H1 (cell line): ENCODE data around the gene PELO. TPM values are rescaled to one million over a fixed set of nuclear protein-coding genes. Genes with fewer than 3 reads are reported as not detected.

Experiments used
- CTCF ChIA-PET: fragments of 300-600 bp; sonication (Branson Sonifier 250); formaldehyde crosslinking; loops from one replicate; lab custom pipeline; 2021; ENCODE audit not compliant: partially characterized antibody; lab: Charles Lee
- POLR2A ChIA-PET: fragments of 300-600 bp; sonication (Branson Sonifier 250); formaldehyde crosslinking; loops from one replicate; lab custom pipeline; 2021; ENCODE audit warnings: inconsistent platforms; ENCODE audit not compliant: partially characterized antibody; lab: Charles Lee
- DNase-seq, 2 experiments: peaks; one replicate each; pipeline versions ENCODE4 v3.0.0 to v3.0.0-alpha.2; 2010 to 2022; ENCODE audit warnings: low spot score in 2 of 2, low read depth in 1 of 2, mixed read lengths in 1 of 2
- FAIRE-seq: peaks from 2 replicates; lab custom pipeline; 2011; peaks lifted over from hg19 to GRCh38; lab: Jason Lieb, UNC
- H2AFZ ChIP-seq: 2 replicates; pipeline ENCODE4 v1.8.1; 2012; ENCODE audit warnings: low read length, inconsistent platforms
- H2AK5ac ChIP-seq: 2 replicates; pipeline ENCODE4 v1.6.1; 2013; ENCODE audit warnings: low read depth, low read length
- H2BK120ac ChIP-seq: replicated peaks from 2 replicates; pipeline ENCODE3; 2013; ENCODE audit warnings: low read depth, low read length, inconsistent platforms
- H2BK12ac ChIP-seq: 2 replicates; pipeline ENCODE4 v1.6.1; 2013; ENCODE audit warnings: low read depth, low read length
- H2BK15ac ChIP-seq: 2 replicates; pipeline ENCODE4 v1.6.1; 2013; ENCODE audit warnings: low read length
- H2BK20ac ChIP-seq: 2 replicates; pipeline ENCODE4 v1.6.1; 2013; ENCODE audit warnings: low read length
- H2BK5ac ChIP-seq: 2 replicates; pipeline ENCODE4 v1.6.1; 2013; ENCODE audit warnings: low read depth, low read length
- H3K14ac ChIP-seq: 2 replicates; pipeline ENCODE4 v1.6.1; 2013; ENCODE audit warnings: inconsistent platforms; ENCODE audit not compliant: insufficient read length
- H3K18ac ChIP-seq: 2 replicates; pipeline ENCODE4 v1.6.1; 2013; ENCODE audit warnings: low read length; ENCODE audit errors: extremely low read depth
- H3K23ac ChIP-seq: 2 replicates; pipeline ENCODE4 v1.6.1; 2013; ENCODE audit warnings: inconsistent platforms; ENCODE audit not compliant: insufficient read length
- H3K23me2 ChIP-seq: 2 replicates; pipeline ENCODE4 v1.6.1; 2013; ENCODE audit warnings: low read depth, low read length
- H3K27ac ChIP-seq: 2 replicates; pipeline ENCODE4 v1.6.1; 2011; ENCODE audit warnings: low read depth, low read length, inconsistent platforms
- H3K27me3 ChIP-seq, 4 experiments: replicated peaks in 1 of 4; 1 replicate in 1 of 4; 2 replicates in 3 of 4; pipeline versions ENCODE4 v1.6.1 to v1.8.1; 2011 to 2013; ENCODE audit warnings: low read length in 3 of 4, mild to moderate bottlenecking in 3 of 4, inconsistent platforms in 2 of 4, mixed read lengths in 2 of 4, moderate library complexity in 1 of 4; ENCODE audit not compliant: control insufficient read depth in 3 of 4, insufficient read depth in 3 of 4; ENCODE audit errors: extremely low read depth in 1 of 4
- H3K36me3 ChIP-seq, 4 experiments: 2 replicates each; pipeline versions ENCODE4 v1.6.1 to v1.8.1; 2011 to 2013; ENCODE audit warnings: mild to moderate bottlenecking in 4 of 4, low read length in 3 of 4, moderate library complexity in 2 of 4, control low read depth in 1 of 4, inconsistent platforms in 1 of 4; ENCODE audit not compliant: insufficient read depth in 4 of 4, control insufficient read depth in 2 of 4
- H3K4ac ChIP-seq: replicated peaks from 2 replicates; pipeline ENCODE3; 2013; ENCODE audit warnings: low read length, low read depth, mixed read lengths, inconsistent platforms; ENCODE audit not compliant: insufficient read length
- H3K4me1 ChIP-seq, 4 experiments: replicated peaks in 1 of 4; 1 replicate in 1 of 4; 2 replicates in 3 of 4; pipeline versions ENCODE4 v1.6.1 to v1.8.1; 2011 to 2013; ENCODE audit warnings: low read length in 3 of 4, inconsistent platforms in 2 of 4, mixed read lengths in 1 of 4; ENCODE audit not compliant: insufficient read depth in 4 of 4, control insufficient read depth in 3 of 4
- H3K4me2 ChIP-seq, 2 experiments: 2 replicates each; pipeline versions ENCODE4 v1.6.1 to v1.8.1; 2011 to 2013; ENCODE audit warnings: low read depth in 2 of 2, low read length in 2 of 2, control low read depth in 1 of 2, inconsistent platforms in 1 of 2, mild to moderate bottlenecking in 1 of 2; ENCODE audit not compliant: insufficient read depth in 1 of 2
- H3K4me3 ChIP-seq, 4 experiments: fragments of 200-600, 300-600 bp in 1 of 4; sonication (generic), shearing (Covaris generic), sonication (Bioruptor Twin) in 1 of 4; 2 replicates each; pipeline versions ENCODE4 v1.5.1 to v1.8.1; 2011 to 2016; ENCODE audit warnings: low read length in 4 of 4, low read depth in 3 of 4, control low read depth in 2 of 4, inconsistent platforms in 2 of 4, mild to moderate bottlenecking in 2 of 4, mixed read lengths in 1 of 4, moderate library complexity in 1 of 4; ENCODE audit not compliant: insufficient read depth in 2 of 4; ENCODE audit errors: extremely low read depth in 1 of 4
- H3K56ac ChIP-seq: replicated peaks from 2 replicates; pipeline ENCODE3; 2013; ENCODE audit warnings: low read depth, mild to moderate bottlenecking, mixed read lengths, low read length, inconsistent platforms; ENCODE audit not compliant: insufficient read length
- H3K79me1 ChIP-seq: 2 replicates; pipeline ENCODE4 v1.6.1; 2013; ENCODE audit warnings: low read depth, low read length, control low read depth
- H3K79me2 ChIP-seq, 2 experiments: 2 replicates each; pipeline versions ENCODE4 v1.6.1 to v1.8.1; 2012 to 2013; ENCODE audit warnings: low read length in 2 of 2, mild to moderate bottlenecking in 2 of 2, inconsistent platforms in 1 of 2; ENCODE audit not compliant: insufficient read depth in 2 of 2, control insufficient read depth in 1 of 2
- H3K9ac ChIP-seq, 4 experiments: replicated peaks in 1 of 4; 1 replicate in 1 of 4; 2 replicates in 3 of 4; pipeline versions ENCODE4 v1.6.1 to v1.8.1; 2011 to 2013; ENCODE audit warnings: low read depth in 3 of 4, low read length in 3 of 4, control low read depth in 2 of 4, mild to moderate bottlenecking in 2 of 4, moderate library complexity in 2 of 4, inconsistent platforms in 1 of 4; ENCODE audit errors: extremely low read depth in 1 of 4
- H3K9me3 ChIP-seq, 2 experiments: 2 replicates each; pipeline versions ENCODE4 v1.6.1 to v1.8.1; 2012 to 2013; ENCODE audit warnings: mild to moderate bottlenecking in 2 of 2, moderate library complexity in 2 of 2, control low read depth in 1 of 2, inconsistent platforms in 1 of 2, low read depth in 1 of 2, low read length in 1 of 2, mixed read lengths in 1 of 2; ENCODE audit not compliant: insufficient read depth in 2 of 2
- H4K20me1 ChIP-seq, 2 experiments: replicated peaks in 1 of 2; 2 replicates each; pipeline versions ENCODE3 to v1.8.1; 2011 to 2013; ENCODE audit warnings: inconsistent platforms in 2 of 2, low read length in 2 of 2, mild to moderate bottlenecking in 1 of 2; ENCODE audit not compliant: insufficient read depth in 2 of 2, control insufficient read depth in 1 of 2
- H4K5ac ChIP-seq: 2 replicates; pipeline ENCODE4 v1.6.1; 2013; ENCODE audit warnings: low read length, low read depth, mixed read lengths, inconsistent platforms; ENCODE audit not compliant: insufficient read length
- H4K8ac ChIP-seq: 2 replicates; pipeline ENCODE4 v1.8.0; 2013; ENCODE audit warnings: mild to moderate bottlenecking, moderate library complexity, low read length, inconsistent platforms; ENCODE audit not compliant: insufficient read depth; ENCODE audit errors: extremely low read depth
- H4K91ac ChIP-seq: replicated peaks from 2 replicates; pipeline ENCODE3; 2013; ENCODE audit warnings: low read length, mixed read lengths, inconsistent platforms; ENCODE audit not compliant: insufficient read length
- BRCA1 ChIP-seq: IDR thresholded peaks from 2 replicates; pipeline ENCODE4 v1.6.1; 2012; ENCODE audit warnings: low read depth, low read length, improper control_type of control experiment
- CBX5 ChIP-seq: fragments of 300-800, 300-1000 bp; sonication (generic); IDR thresholded peaks from 2 replicates; pipeline ENCODE4 v1.7.1; 2016; ENCODE audit warnings: antibody characterized with exemption, low read length, low read depth
- CREB1 ChIP-seq: IDR thresholded peaks from 2 replicates; pipeline ENCODE4 v1.6.1; 2012; ENCODE audit warnings: inconsistent platforms
- EGR1 ChIP-seq: IDR thresholded peaks from 2 replicates; pipeline ENCODE4 v1.6.1; 2011; ENCODE audit warnings: low read depth, low read length, borderline replicate concordance
- FOSL1 ChIP-seq: IDR thresholded peaks from 2 replicates; pipeline ENCODE4 v1.6.1; 2011; ENCODE audit warnings: mild to moderate bottlenecking, low read depth, low read length, moderate library complexity; ENCODE audit not compliant: insufficient read depth
- JUND ChIP-seq: IDR thresholded peaks from 2 replicates; pipeline ENCODE4 v1.6.1; 2011; ENCODE audit warnings: mild to moderate bottlenecking, improper control_type of control experiment, low read length
- KDM1A ChIP-seq: fragments of 200-600, 300-600 bp; sonication (generic); IDR thresholded peaks from 2 replicates; pipeline ENCODE4 v1.7.1; 2016; ENCODE audit warnings: mild to moderate bottlenecking, low read length, borderline replicate concordance
- MAFK ChIP-seq: IDR thresholded peaks from 2 replicates; pipeline ENCODE4 v1.6.1; 2012; ENCODE audit warnings: low read depth, mild to moderate bottlenecking, improper control_type of control experiment, low read length
- MAX ChIP-seq: IDR thresholded peaks from 2 replicates; pipeline ENCODE4 v1.6.1; 2012; ENCODE audit warnings: inconsistent platforms
- POLR2AphosphoS5 ChIP-seq: IDR thresholded peaks from 2 replicates; pipeline ENCODE4 v1.6.1; 2011; ENCODE audit warnings: low read depth, low read length
- SRF ChIP-seq: IDR thresholded peaks from 2 replicates; pipeline ENCODE4 v1.6.1; 2011; ENCODE audit warnings: mild to moderate bottlenecking, low read depth, low read length, moderate library complexity
- SUZ12 ChIP-seq: fragments of 200-600 bp; sonication (generic); IDR thresholded peaks from 2 replicates; pipeline ENCODE4 v1.6.1; 2012; ENCODE audit warnings: mild to moderate bottlenecking, inconsistent platforms, low read length, moderate library complexity, mixed read lengths
- TAF1 ChIP-seq: IDR thresholded peaks from 2 replicates; pipeline ENCODE4 v1.6.1; 2011; ENCODE audit warnings: mild to moderate bottlenecking, low read depth, low read length
- WGBS, 2 experiments: shearing (Covaris generic) in 1 of 2; methylation state at CpG; one replicate each; pipeline versions ENCODE4 v1.1.6 to v1.1.7; 2013 to 2015; ENCODE audit warnings: low lambda C conversion rate in 2 of 2, mixed read lengths in 2 of 2, inconsistent platforms in 1 of 2, low coverage in 1 of 2, missing lambda C conversion rate in 1 of 2; ENCODE audit not compliant: insufficient replicate concordance in 2 of 2, insufficient coverage in 1 of 2, insufficient read length in 1 of 2; ENCODE audit errors: extremely low coverage in 1 of 2, missing lambda C conversion rate in 1 of 2; 5-methylcytosine and 5-hydroxymethylcytosine counted together
- polyA plus RNA-seq, 7 experiments: library from polyadenylated mRNA; depleted of rRNA in 3 of 7; stranded (reverse) in 5 of 7; unstranded in 2 of 7; fragments of >200 nt in 5 of 7; fragments of 200-250 nt in 2 of 7; gene quantifications; 1 replicate in 5 of 7; 2 replicates in 1 of 7; 4 replicates in 1 of 7; pipeline versions ENCODE4 v1.2.1 to v1.2.3, GENCODE V29; 2011 to 2013; ENCODE audit warnings: missing spikeins in 2 of 7, mixed read lengths in 2 of 7
- total RNA-seq: library from RNA; stranded (reverse); fragmentation: NEBNext Ultra II Directional; extraction: Animal tissue kit (Norgen Biotek cat#: 25700); gene quantifications from 2 replicates; pipeline ENCODE4 v1.2.1, GENCODE V29; 2021
- TF ChIP-seq, protein P1 (sequence below): IDR thresholded peaks from 2 replicates; pipeline ENCODE4 v1.6.1; 2012; ENCODE audit warnings: inconsistent platforms

The PELO gene
- total and polyA plus RNA-seq, 2 of the 8 experiments (the other 6 are each of a cell fraction or from before 2014, with no cell fraction given) = 10.8 to 18.5 TPM

- no peaks in the 10 kb centered on the region; a peak in 1 of 4 replicates for H3K9me3 ChIP-seq
- H2BK20ac ChIP-seq = no peak overlapping the region
- no peak overlapping the region for H2BK12ac ChIP-seq
- DNase-seq = no peak
- H3K18ac ChIP-seq = no peak overlapping the region
- H3K36me3 ChIP-seq = no peaks in the 10 kb centered on the region
- no peak overlapping the region for H2AK5ac ChIP-seq
- no peak overlapping the region for H3K4me3 ChIP-seq
- no peak overlapping the region for H4K5ac ChIP-seq
- no peak overlapping the region for H3K14ac ChIP-seq
- H3K4me1 ChIP-seq = no peaks in the 10 kb centered on the region
- POLR2A ChIA-PET = no interaction called here
- no peak overlapping the region for H2BK120ac ChIP-seq
- WGBS, 2 experiments = 91% methylated on average over 2 of the region's 2 CpGs; no CpG with 5 or more reads in 1 of the 2 experiments
- H3K79me1 ChIP-seq = no peaks in the 10 kb centered on the region
- no peak overlapping the region for H2BK5ac ChIP-seq
- no peak overlapping the region for H4K8ac ChIP-seq
- no peaks in the 10 kb centered on the region for H3K27me3 ChIP-seq
- H3K9ac ChIP-seq = no peak overlapping the region
- H2BK15ac ChIP-seq = no peak overlapping the region
- no peak overlapping the region for H4K91ac ChIP-seq
- FAIRE-seq = no peak
- no peak overlapping the region for H3K4ac ChIP-seq
- no peak overlapping the region for H2AFZ ChIP-seq
- no peaks in the 10 kb centered on the region for H3K79me2 ChIP-seq
- H3K56ac ChIP-seq = no peak overlapping the region
- CTCF ChIA-PET = no interaction called here
- no peaks in the 10 kb centered on the region for H4K20me1 ChIP-seq
- H3K23me2 ChIP-seq = no peaks in the 10 kb centered on the region
- no peak overlapping the region for H3K23ac ChIP-seq
- H3K4me2 ChIP-seq = no peak overlapping the region
- H3K27ac ChIP-seq = no peak overlapping the region
- TF ChIP-seq, protein P1, sequence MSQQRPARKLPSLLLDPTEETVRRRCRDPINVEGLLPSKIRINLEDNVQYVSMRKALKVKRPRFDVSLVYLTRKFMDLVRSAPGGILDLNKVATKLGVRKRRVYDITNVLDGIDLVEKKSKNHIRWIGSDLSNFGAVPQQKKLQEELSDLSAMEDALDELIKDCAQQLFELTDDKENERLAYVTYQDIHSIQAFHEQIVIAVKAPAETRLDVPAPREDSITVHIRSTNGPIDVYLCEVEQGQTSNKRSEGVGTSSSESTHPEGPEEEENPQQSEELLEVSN = no peak
- TF ChIP-seq SRF = no peak
- no peak for TF ChIP-seq MAFK
- TF ChIP-seq TAF1 = no peak
- no peak for TF ChIP-seq SUZ12
- no peak for TF ChIP-seq CREB1
- TF ChIP-seq BRCA1 = no peak
- TF ChIP-seq FOSL1 = no peak
- no peak for TF ChIP-seq KDM1A
- no peak for TF ChIP-seq MAX
- TF ChIP-seq EGR1 = no peak
- TF ChIP-seq JUND = no peak
- TF ChIP-seq CBX5 = no peak
- no peak for TF ChIP-seq POLR2AphosphoS5
These were observed 44.2 kb downstream of the PELO start for GRCh38 chr5:52831786-52832511.
